Muscle layer of colon (tissue), 2 donors: Measurements from ENCODE around the gene BARX2.

Source experiments
- H3K27ac ChIP-seq: one replicate; pipeline ENCODE4 v1.7.0; 2013; ENCODE audit warnings: low read depth, mild to moderate bottlenecking, low read length, moderate library complexity
- H3K27me3 ChIP-seq, 2 donors: one replicate each; pipeline ENCODE4 v1.7.0; 2013; ENCODE audit warnings: low read length in 2 of 2, mild to moderate bottlenecking in 2 of 2; ENCODE audit not compliant: insufficient read depth in 2 of 2, control insufficient read depth in 1 of 2
- H3K36me3 ChIP-seq: one replicate; pipeline ENCODE4 v1.7.0; 2013; ENCODE audit warnings: mild to moderate bottlenecking, low read length; ENCODE audit not compliant: insufficient read depth
- H3K4me1 ChIP-seq: one replicate; pipeline ENCODE4 v1.7.0; 2013; ENCODE audit warnings: mild to moderate bottlenecking, low read length; ENCODE audit not compliant: insufficient read depth
- H3K4me3 ChIP-seq, 2 donors: one replicate each; pipeline ENCODE4 v1.7.0; 2013; ENCODE audit warnings: low read length in 2 of 2, low read depth in 1 of 2, mild to moderate bottlenecking in 1 of 2, moderate library complexity in 1 of 2
- H3K9ac ChIP-seq: one replicate; pipeline ENCODE4 v1.7.0; 2013; ENCODE audit warnings: low read length
- H3K9me3 ChIP-seq: one replicate; pipeline ENCODE4 v1.7.0; 2013; ENCODE audit warnings: mild to moderate bottlenecking, low read length
- donor health status: abdominal sarcoma.
- donor health status: Adenocarcinoma of cecum.

BARX2 gene

DNA sequence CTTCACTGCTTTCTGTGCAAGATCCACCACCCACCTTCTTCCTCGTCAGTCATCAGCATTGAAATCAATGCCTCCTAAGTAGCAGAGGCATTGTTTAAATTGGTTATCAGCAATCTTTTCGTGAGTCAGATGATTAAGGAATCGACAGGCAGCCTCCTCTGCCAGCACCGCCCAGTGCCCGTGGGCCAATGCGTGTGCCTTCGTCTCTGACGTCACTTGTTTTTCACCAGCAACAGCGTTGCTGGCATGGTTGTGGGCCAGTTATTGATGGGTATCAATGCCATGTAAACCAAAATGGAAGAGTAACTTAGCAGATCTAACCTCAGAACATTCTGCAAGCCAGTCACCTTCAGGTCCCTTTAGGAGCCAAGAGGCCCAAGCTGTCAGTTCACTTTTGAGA, 69.6 kb downstream of the BARX2 start:
- H3K27me3 ChIP-seq = no peaks in the 10 kb centered on the region
- no peak overlapping the region for H3K27ac ChIP-seq

DNA sequence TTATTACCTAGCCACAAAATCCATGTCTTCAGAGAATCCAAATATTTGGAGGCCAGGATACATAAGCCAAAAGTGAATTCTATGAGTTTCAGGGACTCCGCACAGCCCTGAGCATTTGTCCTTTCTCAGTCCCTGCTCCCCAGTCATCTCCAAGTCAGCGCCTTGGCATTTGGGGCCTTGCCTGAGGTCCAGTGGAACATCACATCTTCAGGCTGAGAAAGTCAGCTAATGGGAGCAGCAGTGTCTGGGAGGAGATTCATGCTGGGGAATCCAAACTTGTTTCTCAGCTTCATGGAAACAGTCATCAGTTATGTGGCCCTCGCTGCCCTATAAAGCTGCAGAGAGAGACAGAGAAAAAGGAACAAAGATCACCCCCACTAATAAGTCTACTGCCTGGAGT, 70.9 kb downstream of the BARX2 start:
- H3K27me3 ChIP-seq = no peaks in the 10 kb centered on the region
- no peak overlapping the region for H3K27ac ChIP-seq
- no peak overlapping the region for H3K4me3 ChIP-seq
- H3K9ac ChIP-seq = no peak overlapping the region
- no peaks in the 10 kb centered on the region for H3K36me3 ChIP-seq
- no peaks in the 10 kb centered on the region for H3K9me3 ChIP-seq
- no peaks in the 10 kb centered on the region for H3K4me1 ChIP-seq

More for the DNA sequence above, 69.6 kb downstream of the BARX2 start:
- H3K36me3 ChIP-seq = no peaks in the 10 kb centered on the region
- H3K4me3 ChIP-seq = no peak overlapping the region
- no peaks in the 10 kb centered on the region for H3K9me3 ChIP-seq
- no peaks in the 10 kb centered on the region for H3K4me1 ChIP-seq
- no peak overlapping the region for H3K9ac ChIP-seq

DNA sequence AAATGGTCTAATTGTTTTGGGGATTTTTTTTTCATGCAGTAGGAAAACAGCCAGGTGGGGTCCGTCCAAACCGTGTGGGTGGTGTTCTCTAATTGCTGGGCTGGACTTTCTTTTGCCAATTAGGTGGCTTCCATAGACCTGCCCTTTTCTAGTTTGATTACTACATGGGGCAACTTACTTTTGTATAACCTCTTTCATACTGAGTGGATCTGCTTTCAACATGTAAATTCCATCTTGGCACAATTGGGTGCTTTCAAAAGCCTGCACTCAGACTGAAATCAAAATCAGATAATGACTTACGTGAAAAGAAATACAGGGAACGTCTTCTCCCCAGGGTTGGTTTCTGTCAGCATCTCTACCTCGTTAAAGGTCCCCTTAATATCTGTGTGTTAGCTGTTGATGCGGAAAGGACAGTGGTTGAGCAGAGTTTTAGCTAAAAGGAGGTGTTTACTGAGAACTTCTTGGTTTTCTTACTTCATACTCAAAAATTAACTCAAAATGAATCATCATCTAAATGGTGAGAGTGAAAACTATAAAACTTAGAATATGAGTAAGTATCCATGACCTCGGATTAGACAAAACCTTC, 72.1 kb downstream of the BARX2 start:
- Histone ChIP-seq H3K4me3 (no peak overlapping the region), H3K27me3 (no peaks in the 10 kb centered on the region), H3K9ac (no peak overlapping the region), H3K36me3 (no peaks in the 10 kb centered on the region), H3K4me1 (no peaks in the 10 kb centered on the region), H3K9me3 (no peaks in the 10 kb centered on the region), H3K27ac (no peak overlapping the region)

DNA sequence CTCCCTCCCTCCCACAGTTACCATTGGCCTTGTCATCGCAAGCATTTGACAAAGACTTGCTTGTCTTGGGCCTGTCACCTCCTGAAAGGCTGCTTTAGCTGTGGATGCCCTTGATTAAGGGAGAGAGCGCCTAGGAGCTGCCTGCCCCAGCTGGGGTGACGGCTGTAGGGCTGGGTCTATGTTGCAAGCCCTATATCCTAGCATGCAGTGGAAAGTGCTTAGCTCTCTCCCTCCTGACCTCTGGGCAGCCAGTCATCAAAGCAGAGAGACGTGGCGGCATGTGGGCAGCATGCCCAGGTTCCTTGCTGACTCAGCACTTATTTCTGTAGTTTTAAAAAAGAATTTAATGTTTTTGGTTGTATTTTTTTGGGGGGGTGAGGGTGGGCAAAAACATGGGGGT, 75.9 kb downstream of the BARX2 start:
- Histone ChIP-seq H3K4me1 (no peaks in the 10 kb centered on the region), H3K36me3 (no peaks in the 10 kb centered on the region), H3K4me3 (no peak overlapping the region), H3K27me3 (no peaks in the 10 kb centered on the region), H3K9ac (no peak overlapping the region), H3K27ac (no peak overlapping the region), H3K9me3 (no peaks in the 10 kb centered on the region)

DNA sequence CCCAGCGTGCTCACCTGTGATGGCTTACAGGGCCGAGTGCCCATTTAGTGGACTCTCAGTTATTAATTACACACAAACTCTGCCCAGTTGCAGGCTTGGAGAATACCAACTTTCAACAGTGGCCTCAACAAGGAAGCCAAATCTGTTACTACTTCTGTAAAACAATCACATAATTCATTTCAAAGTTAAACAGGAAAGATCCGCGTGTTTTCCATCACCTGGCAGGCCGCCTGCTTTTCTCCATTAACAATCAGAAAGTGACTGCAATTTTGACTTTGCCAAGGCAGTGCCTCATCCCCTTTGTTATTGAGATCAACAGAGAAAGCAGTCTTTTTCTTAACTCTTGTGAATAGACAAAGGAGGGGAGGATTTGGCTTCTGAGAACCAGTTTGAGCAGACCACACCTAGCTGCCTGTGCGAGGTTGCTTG, 77.7 kb downstream of the BARX2 start:
- Histone ChIP-seq H3K4me1 (no peaks in the 10 kb centered on the region), H3K27me3 (no peaks in the 10 kb centered on the region), H3K4me3 (no peak overlapping the region), H3K9ac (no peak overlapping the region), H3K27ac (no peak overlapping the region), H3K36me3 (no peaks in the 10 kb centered on the region), H3K9me3 (no peaks in the 10 kb centered on the region)

DNA sequence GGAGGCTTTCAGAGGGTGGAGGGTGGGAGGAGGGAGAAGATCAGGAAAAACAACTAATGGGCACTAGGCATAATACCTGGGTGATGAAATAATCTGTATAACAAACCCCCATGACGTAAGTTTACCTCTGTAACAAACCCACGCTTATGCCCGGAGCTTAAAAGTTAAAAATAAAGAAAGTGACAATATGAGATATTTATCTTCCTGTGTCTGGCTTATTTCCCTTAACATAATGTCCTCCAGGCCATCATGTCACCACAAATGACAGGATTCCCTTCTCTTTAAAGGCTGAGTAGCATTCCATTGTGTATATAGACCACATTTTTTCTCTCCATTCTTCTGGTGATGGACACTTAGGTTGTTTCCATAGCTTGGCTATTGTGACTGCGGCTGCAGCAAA, 79.5 kb downstream of the BARX2 start:
- Histone ChIP-seq H3K4me3 (no peak overlapping the region), H3K27me3 (no peaks in the 10 kb centered on the region), H3K4me1 (no peaks in the 10 kb centered on the region), H3K36me3 (no peaks in the 10 kb centered on the region), H3K27ac (no peak overlapping the region), H3K9me3 (no peaks in the 10 kb centered on the region), H3K9ac (no peak overlapping the region)

DNA sequence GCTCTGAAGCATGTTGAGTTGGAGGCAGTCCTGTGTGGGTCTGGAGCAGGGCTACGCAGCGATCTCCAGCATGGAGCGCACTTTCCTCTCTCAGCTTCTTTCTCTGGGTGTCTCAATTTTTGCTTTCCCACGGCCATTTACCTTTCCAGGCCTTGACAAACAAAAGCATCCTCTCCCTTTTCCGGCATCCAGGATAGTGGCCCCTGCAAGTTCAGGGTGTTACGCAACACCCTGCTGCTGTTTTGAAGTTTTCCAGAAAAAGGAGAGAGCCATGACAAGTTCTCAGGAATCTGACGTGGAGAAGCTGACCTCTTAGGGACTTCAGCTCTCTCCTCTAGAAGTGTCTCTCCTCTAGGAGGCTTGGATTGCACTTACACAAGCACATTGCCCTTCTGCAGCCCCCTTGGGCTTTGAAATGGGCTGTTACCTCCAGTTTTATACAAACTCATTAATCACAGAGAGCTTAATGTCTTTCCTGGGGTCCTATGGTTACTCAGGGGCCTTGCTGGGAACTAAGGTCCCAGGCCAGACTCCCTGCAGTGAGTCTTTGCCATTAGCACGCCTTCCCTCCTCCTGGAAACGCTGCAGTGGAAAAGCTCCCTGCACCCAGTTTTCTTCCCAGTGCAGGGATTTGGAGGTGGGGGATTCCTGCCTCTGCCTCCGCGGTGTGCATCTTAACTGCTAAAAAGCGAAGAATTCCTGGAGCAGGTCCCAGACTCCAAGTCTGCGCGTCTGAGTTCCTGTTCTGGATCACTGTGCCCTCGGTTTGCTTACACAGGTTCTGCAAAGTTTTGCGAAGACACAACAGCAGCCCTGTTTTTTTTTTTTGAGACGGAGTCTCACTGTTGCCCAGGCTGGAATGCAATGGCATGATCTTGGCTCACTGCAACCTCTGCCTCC, 80.4 kb downstream of the BARX2 start:
- Histone ChIP-seq H3K27me3 (no peaks in the 10 kb centered on the region), H3K9me3 (no peaks in the 10 kb centered on the region), H3K4me3 (no peak overlapping the region), H3K4me1 (no peaks in the 10 kb centered on the region), H3K36me3 (no peaks in the 10 kb centered on the region), H3K27ac (no peak overlapping the region), H3K9ac (no peak overlapping the region)

DNA sequence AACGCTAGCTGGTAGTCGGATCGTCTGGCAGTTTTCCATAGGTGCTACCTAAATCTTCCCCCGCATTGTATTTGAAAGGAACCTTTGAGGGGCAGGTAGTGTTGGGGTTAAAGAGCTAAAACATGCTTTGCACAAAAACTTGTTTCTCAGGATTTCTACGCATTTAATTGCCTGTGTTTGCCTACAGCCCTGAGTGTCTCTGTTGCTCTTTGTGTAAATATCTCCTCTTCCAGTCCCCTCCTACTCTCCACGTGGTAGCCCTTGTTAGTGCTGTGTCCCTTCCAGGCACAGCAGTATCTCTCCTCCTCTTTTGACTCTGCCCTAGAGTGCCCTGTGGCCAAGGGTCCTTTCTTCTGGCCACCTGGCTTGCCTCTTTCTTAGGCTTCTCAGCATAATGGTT, 81.7 kb downstream of the BARX2 start:
- Histone ChIP-seq H3K9me3 (no peaks in the 10 kb centered on the region), H3K9ac (no peak overlapping the region), H3K27ac (no peak overlapping the region), H3K4me3 (no peak overlapping the region), H3K36me3 (no peaks in the 10 kb centered on the region), H3K4me1 (no peaks in the 10 kb centered on the region), H3K27me3 (no peaks in the 10 kb centered on the region)

DNA sequence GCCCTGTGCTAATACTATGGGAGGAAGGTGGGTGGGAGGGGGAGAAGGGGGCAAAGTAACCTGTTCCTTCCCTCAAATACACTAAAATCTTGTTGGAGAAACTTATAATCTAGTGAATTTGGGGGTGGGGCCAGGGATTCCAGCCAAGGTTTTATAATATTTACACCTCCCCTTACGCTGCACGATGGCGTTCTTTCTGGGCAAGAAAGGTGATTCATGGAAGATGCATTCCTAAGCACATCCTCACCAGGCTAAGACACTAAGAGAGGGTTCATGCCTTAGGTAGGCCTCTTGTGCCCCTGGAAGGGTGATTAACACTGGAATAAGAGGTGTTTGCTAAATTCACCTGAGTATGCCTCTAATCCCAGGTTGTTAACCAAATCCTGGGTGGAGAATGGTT, 82.6 kb downstream of the BARX2 start:
- Histone ChIP-seq H3K9ac (no peak overlapping the region), H3K27me3 (no peaks in the 10 kb centered on the region), H3K4me3 (no peak overlapping the region), H3K4me1 (no peaks in the 10 kb centered on the region), H3K27ac (no peak overlapping the region), H3K9me3 (no peaks in the 10 kb centered on the region), H3K36me3 (no peaks in the 10 kb centered on the region)

DNA sequence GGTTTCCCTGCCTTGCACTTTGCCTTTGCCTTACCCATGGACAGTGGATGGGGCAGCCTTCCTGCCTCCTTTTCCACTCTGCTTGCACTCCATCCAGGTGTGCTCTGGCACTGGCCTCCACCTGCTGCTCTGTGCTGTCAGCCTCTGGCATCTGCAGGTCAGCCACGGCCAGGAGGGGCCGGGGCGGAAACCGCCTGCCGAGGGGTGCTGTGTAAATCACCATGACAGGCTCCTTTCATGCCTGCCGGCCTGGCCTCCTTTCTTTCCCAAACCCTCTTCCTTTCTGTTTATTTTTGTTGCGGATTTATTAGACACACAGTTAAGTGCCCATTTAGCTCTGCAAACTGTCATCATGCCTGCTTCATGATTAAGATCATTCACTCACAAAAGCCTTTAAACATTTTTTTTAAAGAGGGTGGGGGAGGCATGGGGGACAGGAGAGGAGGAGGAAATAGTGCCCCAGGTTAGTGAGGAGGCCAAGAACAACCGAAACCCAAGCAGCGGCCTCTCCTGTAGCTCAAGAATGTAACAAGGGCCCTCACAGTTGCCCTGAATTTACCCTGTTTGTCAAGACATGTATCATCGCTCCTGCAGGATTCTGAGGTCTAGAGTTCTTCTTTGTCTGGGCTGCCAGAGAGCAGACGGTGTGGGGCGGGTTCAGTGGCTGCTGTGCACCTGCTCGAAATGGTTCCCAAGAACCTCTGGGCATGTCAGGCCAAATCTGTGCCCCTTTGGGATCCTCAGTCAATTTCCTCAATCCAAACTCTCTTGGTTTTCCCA, 83.3 kb downstream of the BARX2 start:
- Histone ChIP-seq H3K27me3 (no peaks in the 10 kb centered on the region), H3K4me1 (no peaks in the 10 kb centered on the region), H3K36me3 (no peaks in the 10 kb centered on the region), H3K9me3 (no peaks in the 10 kb centered on the region), H3K27ac (no peak overlapping the region), H3K9ac (no peak overlapping the region), H3K4me3 (no peak overlapping the region)

DNA sequence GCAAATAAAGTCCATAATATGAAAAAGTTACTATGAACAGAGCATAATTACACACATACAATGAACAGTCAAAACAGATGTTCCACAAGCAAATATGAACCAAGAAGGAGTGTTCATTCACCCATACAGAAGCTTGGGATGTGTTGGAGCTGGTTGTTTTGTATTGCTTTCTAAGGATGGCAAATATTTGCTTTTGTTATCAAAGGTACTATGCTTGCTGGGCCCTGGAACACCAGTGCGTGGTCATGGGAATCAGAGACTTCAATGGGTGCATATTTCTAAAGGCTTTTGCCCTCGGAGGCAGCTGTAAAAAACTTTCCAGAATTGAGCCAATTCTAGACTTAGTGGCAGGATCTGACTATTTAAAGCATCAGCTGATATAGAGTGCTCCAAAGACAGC, 85.1 kb downstream of the BARX2 start:
- H3K9ac ChIP-seq = no peak overlapping the region
- H3K27me3 ChIP-seq = no peaks in the 10 kb centered on the region
- H3K4me3 ChIP-seq = no peak overlapping the region
- H3K4me1 ChIP-seq = no peaks in the 10 kb centered on the region
- H3K36me3 ChIP-seq = no peaks in the 10 kb centered on the region
- H3K9me3 ChIP-seq = no peaks in the 10 kb centered on the region
- H3K27ac ChIP-seq = no peak overlapping the region
